HG02571 (cell line): ENCODE data around the gene LAMB4.

Experiments
- ATAC-seq: cut with Tn5 transposase; IDR thresholded peaks from one replicate; pipeline ENCODE4 v1.9.1; 2021; ENCODE audit warnings: mild to moderate bottlenecking, moderate library complexity; ENCODE audit not compliant: unreplicated experiment

LAMB4 gene

GRCh38 chr7:108018668-108019067 lies 111.5 kb downstream of the LAMB4 start:
- no peak for ATAC-seq

GRCh38 chr7:108017776-108018151 lies 112.4 kb downstream of the LAMB4 start:
- no peak for ATAC-seq

- no peak for ATAC-seq
These were observed 113.1 kb downstream of the LAMB4 start for GRCh38 chr7:108016841-108017775.

- no peak for ATAC-seq
These were observed 114.4 kb downstream of the LAMB4 start for GRCh38 chr7:108015740-108016139.

GRCh38 chr7:108014747-108015682 lies 115.1 kb downstream of the LAMB4 start:
- ATAC-seq, result no peak

GRCh38 chr7:108014215-108014614 lies 115.9 kb downstream of the LAMB4 start:
- no peak for ATAC-seq

GRCh38 chr7:108012499-108013430 lies 117.4 kb downstream of the LAMB4 start:
- ATAC-seq, result no peak

- ATAC-seq, result no peak
These were observed 119.8 kb downstream of the LAMB4 start for GRCh38 chr7:108010377-108010776.

- ATAC-seq, result no peak
These were observed 120.3 kb downstream of the LAMB4 start for GRCh38 chr7:108009873-108010272.

GRCh38 chr7:108008827-108009226 lies 121.3 kb downstream of the LAMB4 start:
- no peak for ATAC-seq

GRCh38 chr7:108008240-108008639 lies 121.9 kb downstream of the LAMB4 start:
- ATAC-seq, result no peak

GRCh38 chr7:108007762-108008161 lies 122.4 kb downstream of the LAMB4 start:
- ATAC-seq, result no peak

GRCh38 chr7:108007261-108007660 lies 122.9 kb downstream of the LAMB4 start:
- ATAC-seq, result no peak

GRCh38 chr7:108004220-108005142 lies 125.7 kb downstream of the LAMB4 start:
- ATAC-seq, result no peak

GRCh38 chr7:108003599-108003935 lies 126.6 kb downstream of the LAMB4 start:
- no peak for ATAC-seq

- no peak for ATAC-seq
These were observed 127.2 kb downstream of the LAMB4 start, which contains the start of gene LAMB1 for GRCh38 chr7:108002726-108003598. Gene LAMB1, minus strand, starts transcription at chr7:108003161. Its CDS starts 276 bp downstream, at chr7:108002885.

- ATAC-seq, result no peak
These were observed 128.1 kb downstream of the LAMB4 start for GRCh38 chr7:108001764-108002725.
